Measurements from ENCODE around the gene BDNF.

GRCh38 chr11:27696961-27697360 lies 3.3 kb downstream of the BDNF start:
- TF ChIP-seq, protein P1, sequence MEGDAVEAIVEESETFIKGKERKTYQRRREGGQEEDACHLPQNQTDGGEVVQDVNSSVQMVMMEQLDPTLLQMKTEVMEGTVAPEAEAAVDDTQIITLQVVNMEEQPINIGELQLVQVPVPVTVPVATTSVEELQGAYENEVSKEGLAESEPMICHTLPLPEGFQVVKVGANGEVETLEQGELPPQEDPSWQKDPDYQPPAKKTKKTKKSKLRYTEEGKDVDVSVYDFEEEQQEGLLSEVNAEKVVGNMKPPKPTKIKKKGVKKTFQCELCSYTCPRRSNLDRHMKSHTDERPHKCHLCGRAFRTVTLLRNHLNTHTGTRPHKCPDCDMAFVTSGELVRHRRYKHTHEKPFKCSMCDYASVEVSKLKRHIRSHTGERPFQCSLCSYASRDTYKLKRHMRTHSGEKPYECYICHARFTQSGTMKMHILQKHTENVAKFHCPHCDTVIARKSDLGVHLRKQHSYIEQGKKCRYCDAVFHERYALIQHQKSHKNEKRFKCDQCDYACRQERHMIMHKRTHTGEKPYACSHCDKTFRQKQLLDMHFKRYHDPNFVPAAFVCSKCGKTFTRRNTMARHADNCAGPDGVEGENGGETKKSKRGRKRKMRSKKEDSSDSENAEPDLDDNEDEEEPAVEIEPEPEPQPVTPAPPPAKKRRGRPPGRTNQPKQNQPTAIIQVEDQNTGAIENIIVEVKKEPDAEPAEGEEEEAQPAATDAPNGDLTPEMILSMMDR (IDR thresholded peaks at IDR 0.05), result no peak
- TF ChIP-seq POLR2A (IDR thresholded peaks at IDR 0.05), result no peak

Data from lower leg skin (tissue), 3 donors.